VCaP (cell line): Measurements from ENCODE around the gene MYH7B.

Source experiments
- H3K27ac ChIP-seq: fragments of 450-650 bp; 2 replicates; pipeline ENCODE4 v1.5.1; 2017
- CTCF ChIP-seq: fragments of 450-650 bp; conservative IDR thresholded peaks from 2 replicates; pipeline ENCODE4 v1.5.1; 2017; ENCODE audit warnings: mild to moderate bottlenecking, moderate library complexity

MYH7B gene

GRCh38 chr20:34977365-34978091 is 21.9 kb downstream of the MYH7B start:
- no peak for TF ChIP-seq CTCF
- no peak overlapping the region for H3K27ac ChIP-seq

- TF ChIP-seq CTCF, result no peak
- no peak overlapping the region for H3K27ac ChIP-seq
Measured at GRCh38 chr20:34978092-34978744, 22.6 kb downstream of the MYH7B start.

DNA sequence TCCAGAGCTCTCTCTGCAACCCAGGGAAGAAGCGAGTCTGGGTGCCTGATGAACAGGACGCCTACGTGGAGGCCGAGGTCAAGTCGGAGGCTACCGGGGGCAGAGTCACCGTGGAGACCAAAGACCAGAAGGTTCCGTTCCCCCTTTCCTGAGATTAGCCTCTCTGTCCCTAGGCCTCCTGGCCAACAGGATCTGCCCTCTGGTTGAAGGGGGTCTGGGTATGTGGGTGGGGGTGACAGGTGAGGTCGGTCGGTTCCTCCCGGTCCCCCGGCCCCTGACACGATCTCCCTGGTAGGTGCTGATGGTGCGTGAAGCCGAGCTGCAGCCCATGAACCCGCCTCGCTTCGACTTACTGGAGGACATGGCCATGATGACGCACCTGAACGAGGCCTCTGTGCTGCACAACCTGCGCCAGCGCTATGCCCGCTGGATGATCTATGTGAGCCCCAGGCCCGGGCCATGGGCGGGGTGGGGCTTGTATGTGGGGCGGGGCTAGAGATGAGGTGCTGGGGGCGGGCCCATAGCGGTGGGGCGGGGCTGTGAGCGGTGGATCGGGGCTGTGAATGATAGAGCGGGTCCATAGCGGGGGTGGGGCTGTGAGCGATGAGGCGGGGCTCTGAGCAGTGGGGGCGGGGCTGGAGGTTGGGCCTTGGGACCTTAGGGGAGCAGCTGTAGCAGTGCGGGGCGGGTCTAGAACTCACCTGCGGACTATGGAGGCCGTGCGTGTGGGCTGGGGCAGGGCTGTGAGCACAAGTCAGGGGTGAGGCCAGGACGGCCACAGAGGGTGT is 23.9 kb downstream of the MYH7B start:
- TF ChIP-seq CTCF, result no peak
- H3K27ac ChIP-seq, result no peak overlapping the region

DNA sequence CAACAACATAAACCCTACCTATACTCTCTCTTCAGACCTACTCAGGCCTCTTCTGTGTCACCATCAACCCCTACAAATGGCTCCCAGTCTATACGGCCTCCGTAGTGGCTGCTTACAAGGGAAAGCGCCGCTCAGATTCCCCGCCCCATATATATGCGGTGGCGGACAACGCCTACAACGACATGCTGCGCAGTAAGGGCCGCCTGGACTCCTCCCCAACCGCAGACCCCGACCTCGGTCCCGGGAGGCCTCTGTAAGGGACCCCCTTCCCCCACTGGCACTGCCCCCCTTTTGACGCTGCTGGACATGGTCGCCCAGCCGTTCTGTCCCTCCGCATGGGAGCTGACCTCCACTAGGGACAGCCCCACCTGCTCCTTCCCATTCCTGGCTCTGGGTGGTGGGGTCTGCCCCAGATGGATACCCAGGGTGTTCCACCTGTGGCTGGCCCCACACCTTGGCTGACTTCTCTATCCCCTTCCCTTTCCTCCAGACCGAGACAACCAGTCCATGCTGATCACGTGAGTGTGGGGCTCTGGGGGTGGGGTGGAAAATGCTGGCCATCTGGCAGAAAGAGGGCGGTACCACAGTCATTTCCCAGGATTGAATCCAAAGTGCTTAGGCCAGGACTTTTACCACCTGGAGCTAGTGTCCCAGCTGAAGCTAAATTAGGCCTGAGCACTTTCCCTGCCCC is 25.0 kb downstream of the MYH7B start:
- no peak overlapping the region for H3K27ac ChIP-seq
- TF ChIP-seq CTCF, result no peak

DNA sequence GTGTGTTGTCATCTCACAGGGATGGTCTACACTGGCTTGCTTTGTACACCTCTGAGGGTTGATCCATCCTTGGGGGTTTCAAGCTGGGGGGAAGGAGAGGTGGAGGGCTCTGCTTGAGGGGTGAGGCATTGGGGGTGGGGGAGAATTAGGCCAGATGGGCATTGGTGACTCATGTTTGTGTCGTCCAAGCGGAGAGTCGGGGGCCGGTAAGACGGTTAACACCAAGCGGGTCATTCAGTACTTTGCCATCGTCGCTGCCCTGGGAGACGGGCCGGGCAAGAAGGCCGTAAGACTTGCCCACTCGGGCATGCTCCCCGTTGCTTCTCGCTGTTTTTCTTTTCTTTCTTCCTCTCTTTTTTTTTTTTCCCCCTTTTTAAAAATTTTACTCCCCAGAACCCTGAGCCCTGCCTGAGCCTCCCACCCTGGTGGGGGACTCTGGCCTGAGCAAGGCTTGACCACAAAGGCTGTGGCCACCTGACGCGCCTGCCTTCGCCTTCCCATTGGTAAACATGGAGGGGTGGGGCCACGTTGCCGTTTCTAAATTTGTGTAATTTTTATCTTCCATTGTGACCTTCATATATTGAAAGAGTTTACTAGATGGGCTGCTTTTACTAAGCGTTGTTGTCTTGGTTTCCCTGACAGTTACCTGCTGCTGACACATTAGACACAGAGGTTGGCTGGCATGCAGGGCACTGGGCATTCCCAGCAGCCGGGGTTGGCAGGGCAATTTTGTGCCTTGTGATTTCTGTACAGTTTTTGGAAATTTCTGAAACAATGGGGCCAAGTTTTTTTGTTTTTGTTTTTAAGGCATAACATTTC is 26.8 kb downstream of the MYH7B start:
- TF ChIP-seq CTCF, result no peak
- H3K27ac ChIP-seq, result no peak overlapping the region

- TF ChIP-seq CTCF, result no peak
- no peak overlapping the region for H3K27ac ChIP-seq
Measured at GRCh38 chr20:34983089-34983820, 27.6 kb downstream of the MYH7B start.
